GM23338 (cell line): ENCODE results near the gene GNB1L. TPM values are rescaled to one million over a fixed set of nuclear protein-coding genes. Genes with fewer than 3 reads are reported as not detected.
"Not testable (repeated sequence)": the region's sequence is repeated elsewhere in the genome, so short reads cannot be mapped to it uniquely, and the experiment has no call there.

Experiments
- ATAC-seq: fragments of 200-7000 bp; cut with Tn5 transposase; 3 replicates; pipeline ENCODE4 v1.9.1; 2020
- DNase-seq: peaks from one replicate; pipeline ENCODE4 v3.0.0-alpha.2; 2015; ENCODE audit warnings: low spot score
- H2AFZ ChIP-seq: fragments of 200-600 bp; sonication (generic); 2 replicates; pipeline ENCODE4 v1.8.0; 2016; ENCODE audit warnings: antibody characterized with exemption, mild to moderate bottlenecking, moderate library complexity
- H3F3A ChIP-seq: fragments of 200-600 bp; sonication (generic); replicated peaks from 2 replicates; pipeline ENCODE4 v1.8.0; 2017; ENCODE audit warnings: antibody characterized with exemption, mixed run types, low read depth
- H3K27ac ChIP-seq: fragments of 200-600 bp; sonication (generic); 2 replicates; pipeline ENCODE4 v1.6.1; 2016; ENCODE audit warnings: low read depth
- H3K27me3 ChIP-seq: fragments of 200-600 bp; sonication (generic); 2 replicates; pipeline ENCODE4 v1.8.0; 2016; ENCODE audit warnings: mild to moderate bottlenecking, mixed run types, moderate library complexity; ENCODE audit not compliant: insufficient read depth
- H3K36me3 ChIP-seq: fragments of 200-600 bp; sonication (generic); 2 replicates; pipeline ENCODE4 v1.8.0; 2016; ENCODE audit warnings: mild to moderate bottlenecking; ENCODE audit not compliant: insufficient read depth
- H3K4me1 ChIP-seq: fragments of 200-600 bp; sonication (generic); 2 replicates; pipeline ENCODE4 v1.8.0; 2016; ENCODE audit warnings: mild to moderate bottlenecking, moderate library complexity; ENCODE audit not compliant: insufficient read depth
- H3K4me2 ChIP-seq: fragments of 200-600 bp; sonication (generic); 2 replicates; pipeline ENCODE4 v1.7.1; 2017; ENCODE audit warnings: mixed run types
- H3K4me3 ChIP-seq: fragments of 200-600 bp; sonication (generic); 2 replicates; pipeline ENCODE4 v1.6.1; 2016; ENCODE audit warnings: mixed run types
- H3K79me2 ChIP-seq: fragments of 200-600 bp; sonication (generic); replicated peaks from 2 replicates; pipeline ENCODE4 v1.8.0; 2017; ENCODE audit warnings: mild to moderate bottlenecking; ENCODE audit not compliant: insufficient read depth
- H3K9me2 ChIP-seq: fragments of 200-600 bp; sonication (generic); 2 replicates; pipeline ENCODE4 v1.8.0; 2017; ENCODE audit not compliant: insufficient read depth
- H4K20me1 ChIP-seq: fragments of 200-600 bp; sonication (generic); replicated peaks from 2 replicates; pipeline ENCODE4 v1.8.0; 2017; ENCODE audit warnings: mild to moderate bottlenecking; ENCODE audit not compliant: insufficient read depth
- H3K27ac Mint-ChIP-seq: 2 replicates; pipeline ENCODE4 v1.8.0; 2020; ENCODE audit warnings: inconsistent platforms, mild to moderate bottlenecking, moderate library complexity, mixed read lengths
- H3K27me3 Mint-ChIP-seq: 3 replicates; pipeline ENCODE4 v1.8.0; 2022; ENCODE audit warnings: low read depth, mild to moderate bottlenecking, moderate library complexity, mixed read lengths, inconsistent platforms; ENCODE audit not compliant: insufficient read depth, poor library complexity
- H3K36me3 Mint-ChIP-seq: 3 replicates; pipeline ENCODE4 v1.8.0; 2021; ENCODE audit warnings: low read depth, mild to moderate bottlenecking, inconsistent platforms, moderate library complexity, mixed read lengths
- H3K4me1 Mint-ChIP-seq: 3 replicates; pipeline ENCODE4 v1.8.0; 2020; ENCODE audit warnings: mild to moderate bottlenecking, inconsistent platforms, mixed read lengths
- H3K4me3 Mint-ChIP-seq: 3 replicates; pipeline ENCODE4 v1.8.0; 2021; ENCODE audit warnings: moderate library complexity, mild to moderate bottlenecking, inconsistent platforms, mixed read lengths
- H3K9me3 Mint-ChIP-seq: 3 replicates; pipeline ENCODE4 v1.8.0; 2020; ENCODE audit warnings: moderate library complexity, mild to moderate bottlenecking, inconsistent platforms, mixed read lengths
- CREB1 ChIP-seq: fragments of 250-450 bp; sonication (Bioruptor Pico); IDR thresholded peaks from 2 replicates; pipeline ENCODE4 v1.5.0; 2020; ENCODE audit warnings: low read depth, mild to moderate bottlenecking, moderate library complexity
- EZH2phosphoT487 ChIP-seq: fragments of 200-600 bp; sonication (generic); IDR thresholded peaks from one replicate; pipeline ENCODE4 v1.8.1; 2018; ENCODE audit warnings: antibody characterized with exemption; ENCODE audit not compliant: unreplicated experiment
- ZNF331 ChIP-seq: fragments of 250-450 bp; sonication (Bioruptor Pico); IDR thresholded peaks from 2 replicates; pipeline ENCODE4 v1.5.0; 2020; ENCODE audit warnings: low read depth, mild to moderate bottlenecking, moderate library complexity
- polyA plus RNA-seq: library from polyadenylated mRNA; unstranded; fragments of >200 nt; fragmentation: Nextera tagmentation; extraction: Ambion mirVana; gene quantifications from 2 replicates; pipeline ENCODE4 v1.2.1, GENCODE V29; 2016
- total RNA-seq: library from RNA; depleted of rRNA; stranded (reverse); fragments of >200 nt; shearing (Covaris generic); gene quantifications from 2 replicates; pipeline ENCODE4 v1.2.3, GENCODE V29; 2014
- TF ChIP-seq, protein P1 (sequence below): fragments of 250-450 bp; sonication (Bioruptor Pico); IDR thresholded peaks from 2 replicates; pipeline ENCODE4 v1.5.0; 2020; ENCODE audit warnings: mild to moderate bottlenecking, moderate library complexity
- TF ChIP-seq, protein P2 (sequence below): IDR thresholded peaks from one replicate; pipeline ENCODE4 v1.6.1; 2018; ENCODE audit warnings: antibody characterized with exemption; ENCODE audit not compliant: unreplicated experiment

Gene GNB1L
- total and polyA plus RNA-seq, 2 experiments from 2014 or later = 15.2 to 27.8 TPM

DNA sequence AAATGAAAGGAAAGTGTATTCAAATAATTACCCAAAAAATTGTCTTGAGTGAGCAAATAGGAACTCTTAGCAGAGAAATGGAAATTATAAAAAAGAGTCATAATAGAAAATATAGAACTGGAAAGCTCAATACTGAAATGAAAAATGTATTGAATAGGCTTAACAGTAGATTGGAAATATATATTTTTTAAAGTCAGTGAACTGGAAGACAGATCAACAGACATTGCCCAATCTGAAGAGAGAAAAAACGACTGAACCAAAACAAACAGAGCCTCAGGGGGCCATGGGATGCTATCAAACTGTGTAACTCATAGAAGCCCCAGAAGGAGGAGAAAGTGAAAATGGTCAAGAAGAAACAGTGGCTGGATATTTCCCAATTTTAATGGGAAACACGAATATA is 61.5 kb downstream of the GNB1L start (continued):
- TF ChIP-seq, protein P1, sequence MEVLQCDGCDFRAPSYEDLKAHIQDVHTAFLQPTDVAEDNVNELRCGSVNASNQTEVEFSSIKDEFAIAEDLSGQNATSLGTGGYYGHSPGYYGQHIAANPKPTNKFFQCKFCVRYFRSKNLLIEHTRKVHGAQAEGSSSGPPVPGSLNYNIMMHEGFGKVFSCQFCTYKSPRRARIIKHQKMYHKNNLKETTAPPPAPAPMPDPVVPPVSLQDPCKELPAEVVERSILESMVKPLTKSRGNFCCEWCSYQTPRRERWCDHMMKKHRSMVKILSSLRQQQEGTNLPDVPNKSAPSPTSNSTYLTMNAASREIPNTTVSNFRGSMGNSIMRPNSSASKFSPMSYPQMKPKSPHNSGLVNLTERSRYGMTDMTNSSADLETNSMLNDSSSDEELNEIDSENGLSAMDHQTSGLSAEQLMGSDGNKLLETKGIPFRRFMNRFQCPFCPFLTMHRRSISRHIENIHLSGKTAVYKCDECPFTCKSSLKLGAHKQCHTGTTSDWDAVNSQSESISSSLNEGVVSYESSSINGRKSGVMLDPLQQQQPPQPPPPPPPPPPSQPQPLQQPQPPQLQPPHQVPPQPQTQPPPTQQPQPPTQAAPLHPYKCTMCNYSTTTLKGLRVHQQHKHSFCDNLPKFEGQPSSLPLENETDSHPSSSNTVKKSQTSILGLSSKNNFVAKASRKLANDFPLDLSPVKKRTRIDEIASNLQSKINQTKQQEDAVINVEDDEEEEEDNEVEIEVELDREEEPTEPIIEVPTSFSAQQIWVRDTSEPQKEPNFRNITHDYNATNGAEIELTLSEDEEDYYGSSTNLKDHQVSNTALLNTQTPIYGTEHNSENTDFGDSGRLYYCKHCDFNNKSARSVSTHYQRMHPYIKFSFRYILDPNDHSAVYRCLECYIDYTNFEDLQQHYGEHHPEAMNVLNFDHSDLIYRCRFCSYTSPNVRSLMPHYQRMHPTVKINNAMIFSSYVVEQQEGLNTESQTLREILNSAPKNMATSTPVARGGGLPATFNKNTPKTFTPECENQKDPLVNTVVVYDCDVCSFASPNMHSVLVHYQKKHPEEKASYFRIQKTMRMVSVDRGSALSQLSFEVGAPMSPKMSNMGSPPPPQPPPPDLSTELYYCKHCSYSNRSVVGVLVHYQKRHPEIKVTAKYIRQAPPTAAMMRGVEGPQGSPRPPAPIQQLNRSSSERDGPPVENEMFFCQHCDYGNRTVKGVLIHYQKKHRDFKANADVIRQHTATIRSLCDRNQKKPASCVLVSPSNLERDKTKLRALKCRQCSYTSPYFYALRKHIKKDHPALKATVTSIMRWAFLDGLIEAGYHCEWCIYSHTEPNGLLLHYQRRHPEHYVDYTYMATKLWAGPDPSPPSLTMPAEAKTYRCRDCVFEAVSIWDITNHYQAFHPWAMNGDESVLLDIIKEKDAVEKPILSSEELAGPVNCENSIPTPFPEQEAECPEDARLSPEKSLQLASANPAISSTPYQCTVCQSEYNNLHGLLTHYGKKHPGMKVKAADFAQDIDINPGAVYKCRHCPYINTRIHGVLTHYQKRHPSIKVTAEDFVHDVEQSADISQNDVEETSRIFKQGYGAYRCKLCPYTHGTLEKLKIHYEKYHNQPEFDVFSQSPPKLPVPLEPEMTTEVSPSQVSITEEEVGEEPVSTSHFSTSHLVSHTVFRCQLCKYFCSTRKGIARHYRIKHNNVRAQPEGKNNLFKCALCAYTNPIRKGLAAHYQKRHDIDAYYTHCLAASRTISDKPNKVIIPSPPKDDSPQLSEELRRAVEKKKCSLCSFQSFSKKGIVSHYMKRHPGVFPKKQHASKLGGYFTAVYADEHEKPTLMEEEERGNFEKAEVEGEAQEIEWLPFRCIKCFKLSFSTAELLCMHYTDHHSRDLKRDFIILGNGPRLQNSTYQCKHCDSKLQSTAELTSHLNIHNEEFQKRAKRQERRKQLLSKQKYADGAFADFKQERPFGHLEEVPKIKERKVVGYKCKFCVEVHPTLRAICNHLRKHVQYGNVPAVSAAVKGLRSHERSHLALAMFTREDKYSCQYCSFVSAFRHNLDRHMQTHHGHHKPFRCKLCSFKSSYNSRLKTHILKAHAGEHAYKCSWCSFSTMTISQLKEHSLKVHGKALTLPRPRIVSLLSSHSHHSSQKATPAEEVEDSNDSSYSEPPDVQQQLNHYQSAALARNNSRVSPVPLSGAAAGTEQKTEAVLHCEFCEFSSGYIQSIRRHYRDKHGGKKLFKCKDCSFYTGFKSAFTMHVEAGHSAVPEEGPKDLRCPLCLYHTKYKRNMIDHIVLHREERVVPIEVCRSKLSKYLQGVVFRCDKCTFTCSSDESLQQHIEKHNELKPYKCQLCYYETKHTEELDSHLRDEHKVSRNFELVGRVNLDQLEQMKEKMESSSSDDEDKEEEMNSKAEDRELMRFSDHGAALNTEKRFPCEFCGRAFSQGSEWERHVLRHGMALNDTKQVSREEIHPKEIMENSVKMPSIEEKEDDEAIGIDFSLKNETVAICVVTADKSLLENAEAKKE (CRISPR knock-in tag) = no peak
- no peak for TF ChIP-seq EZH2phosphoT487
- no peak for TF ChIP-seq CREB1 (CRISPR knock-in tag)
- TF ChIP-seq ZNF331 (CRISPR knock-in tag) = no peak
- TF ChIP-seq, protein P2, sequence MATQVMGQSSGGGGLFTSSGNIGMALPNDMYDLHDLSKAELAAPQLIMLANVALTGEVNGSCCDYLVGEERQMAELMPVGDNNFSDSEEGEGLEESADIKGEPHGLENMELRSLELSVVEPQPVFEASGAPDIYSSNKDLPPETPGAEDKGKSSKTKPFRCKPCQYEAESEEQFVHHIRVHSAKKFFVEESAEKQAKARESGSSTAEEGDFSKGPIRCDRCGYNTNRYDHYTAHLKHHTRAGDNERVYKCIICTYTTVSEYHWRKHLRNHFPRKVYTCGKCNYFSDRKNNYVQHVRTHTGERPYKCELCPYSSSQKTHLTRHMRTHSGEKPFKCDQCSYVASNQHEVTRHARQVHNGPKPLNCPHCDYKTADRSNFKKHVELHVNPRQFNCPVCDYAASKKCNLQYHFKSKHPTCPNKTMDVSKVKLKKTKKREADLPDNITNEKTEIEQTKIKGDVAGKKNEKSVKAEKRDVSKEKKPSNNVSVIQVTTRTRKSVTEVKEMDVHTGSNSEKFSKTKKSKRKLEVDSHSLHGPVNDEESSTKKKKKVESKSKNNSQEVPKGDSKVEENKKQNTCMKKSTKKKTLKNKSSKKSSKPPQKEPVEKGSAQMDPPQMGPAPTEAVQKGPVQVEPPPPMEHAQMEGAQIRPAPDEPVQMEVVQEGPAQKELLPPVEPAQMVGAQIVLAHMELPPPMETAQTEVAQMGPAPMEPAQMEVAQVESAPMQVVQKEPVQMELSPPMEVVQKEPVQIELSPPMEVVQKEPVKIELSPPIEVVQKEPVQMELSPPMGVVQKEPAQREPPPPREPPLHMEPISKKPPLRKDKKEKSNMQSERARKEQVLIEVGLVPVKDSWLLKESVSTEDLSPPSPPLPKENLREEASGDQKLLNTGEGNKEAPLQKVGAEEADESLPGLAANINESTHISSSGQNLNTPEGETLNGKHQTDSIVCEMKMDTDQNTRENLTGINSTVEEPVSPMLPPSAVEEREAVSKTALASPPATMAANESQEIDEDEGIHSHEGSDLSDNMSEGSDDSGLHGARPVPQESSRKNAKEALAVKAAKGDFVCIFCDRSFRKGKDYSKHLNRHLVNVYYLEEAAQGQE = no peak

GRCh38 chr22:19792383-19792896 is 62.2 kb downstream of the GNB1L start:
- H3K4me2 ChIP-seq, H3K9me2 ChIP-seq, H3K36me3 Mint-ChIP-seq, H2AFZ ChIP-seq, H3K36me3 ChIP-seq, H3K27ac ChIP-seq, H3F3A ChIP-seq, H4K20me1 ChIP-seq, ATAC-seq, DNase-seq, H3K4me3 ChIP-seq, H3K4me1 Mint-ChIP-seq, H3K79me2 ChIP-seq, H3K27me3 Mint-ChIP-seq, H3K27ac Mint-ChIP-seq, H3K4me1 ChIP-seq, H3K4me3 Mint-ChIP-seq, H3K9me3 Mint-ChIP-seq, H3K27me3 ChIP-seq: not testable (repeated sequence)
